Activated B cell treated with CpG ODN at 0.5 μM for 24 hours (primary cell): ENCODE results near the gene FGGY. TPM values are rescaled to one million over a fixed set of nuclear protein-coding genes. Genes with fewer than 3 reads are reported as not detected.

Experiments used
- ATAC-seq: fragments of 200-7000 bp; cut with Tn5 transposase; one replicate; pipeline ENCODE4 v1.10.0; 2021; ENCODE audit warnings: low read depth, mild to moderate bottlenecking, moderate library complexity
- CTCF ChIA-PET: fragments of 350-600 bp; sonication (Branson Sonifier 250); formaldehyde crosslinking; loops from one replicate; lab custom pipeline; 2021; ENCODE audit warnings: antibody characterized with exemption; lab: Charles Lee
- POLR2A ChIA-PET: fragments of 350-600 bp; sonication (Branson Sonifier 250); formaldehyde crosslinking; loops from one replicate; lab custom pipeline; 2021; ENCODE audit warnings: antibody characterized with exemption; lab: Charles Lee
- DNase-seq: peaks from one replicate; pipeline ENCODE4 v3.0.0; 2022
- H3K27ac Mint-ChIP-seq: one replicate; pipeline ENCODE4 v1.8.0; 2020; ENCODE audit warnings: mixed read lengths
- H3K27me3 Mint-ChIP-seq: one replicate; pipeline ENCODE4 v1.8.0; 2021; ENCODE audit warnings: mixed read lengths
- H3K36me3 Mint-ChIP-seq: one replicate; pipeline ENCODE4 v1.8.0; 2021; ENCODE audit warnings: low read depth, mixed read lengths
- H3K4me1 Mint-ChIP-seq: one replicate; pipeline ENCODE4 v1.8.0; 2021; ENCODE audit warnings: mixed read lengths
- H3K4me3 Mint-ChIP-seq: one replicate; pipeline ENCODE4 v1.8.0; 2020; ENCODE audit warnings: mild to moderate bottlenecking, mixed read lengths
- H3K9me3 Mint-ChIP-seq: one replicate; pipeline ENCODE4 v1.8.0; 2020; ENCODE audit warnings: mixed read lengths
- intact Hi-C: fragments of 100-400 bp; cut with micrococcal nuclease; formaldehyde crosslinking; loops from one replicate; pipeline ENCODE4 v1.15.1; 2024
- total RNA-seq: library from RNA; stranded (reverse); gene quantifications from 2 replicates; pipeline ENCODE4 v1.2.3, GENCODE V29; 2022
- TF ChIP-seq, protein P1 (sequence below): fragments of 200-600 bp; IDR thresholded peaks from one replicate; pipeline ENCODE4 v1.8.0; 2022; ENCODE audit warnings: antibody characterized with exemption, mild to moderate bottlenecking

The FGGY gene
- total RNA-seq, 1 donor from 2014 or later = 24.0 TPM

DNA sequence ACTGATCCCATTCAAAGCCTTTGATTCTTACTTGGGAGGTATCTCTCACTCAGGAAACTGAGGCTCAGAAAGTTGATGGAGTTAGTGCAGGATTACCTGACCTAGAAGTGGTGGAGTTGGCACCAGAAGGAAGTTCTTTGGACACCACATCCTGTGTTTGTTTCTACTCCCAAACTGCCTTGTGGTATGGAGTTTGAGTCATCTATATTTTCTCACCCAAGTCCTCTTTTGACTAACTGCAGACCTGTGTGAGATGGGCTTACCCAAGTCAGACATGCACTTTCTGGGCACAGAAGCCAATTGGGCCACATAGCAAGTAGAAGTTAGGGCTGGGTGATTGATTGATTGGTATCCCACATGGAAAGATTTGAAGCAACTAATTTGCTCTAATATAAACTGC, 36.1 kb downstream of the FGGY start:
- DNase-seq (no peak), ATAC-seq (no peak)
- CTCF ChIA-PET = no interaction called here
- TF ChIP-seq, protein P1, sequence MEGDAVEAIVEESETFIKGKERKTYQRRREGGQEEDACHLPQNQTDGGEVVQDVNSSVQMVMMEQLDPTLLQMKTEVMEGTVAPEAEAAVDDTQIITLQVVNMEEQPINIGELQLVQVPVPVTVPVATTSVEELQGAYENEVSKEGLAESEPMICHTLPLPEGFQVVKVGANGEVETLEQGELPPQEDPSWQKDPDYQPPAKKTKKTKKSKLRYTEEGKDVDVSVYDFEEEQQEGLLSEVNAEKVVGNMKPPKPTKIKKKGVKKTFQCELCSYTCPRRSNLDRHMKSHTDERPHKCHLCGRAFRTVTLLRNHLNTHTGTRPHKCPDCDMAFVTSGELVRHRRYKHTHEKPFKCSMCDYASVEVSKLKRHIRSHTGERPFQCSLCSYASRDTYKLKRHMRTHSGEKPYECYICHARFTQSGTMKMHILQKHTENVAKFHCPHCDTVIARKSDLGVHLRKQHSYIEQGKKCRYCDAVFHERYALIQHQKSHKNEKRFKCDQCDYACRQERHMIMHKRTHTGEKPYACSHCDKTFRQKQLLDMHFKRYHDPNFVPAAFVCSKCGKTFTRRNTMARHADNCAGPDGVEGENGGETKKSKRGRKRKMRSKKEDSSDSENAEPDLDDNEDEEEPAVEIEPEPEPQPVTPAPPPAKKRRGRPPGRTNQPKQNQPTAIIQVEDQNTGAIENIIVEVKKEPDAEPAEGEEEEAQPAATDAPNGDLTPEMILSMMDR = no peak
- no peaks in the 10 kb centered on the region for H3K4me1 Mint-ChIP-seq
- H3K36me3 Mint-ChIP-seq = peaks cover 6% of the 10 kb centered on the region
- H3K9me3 Mint-ChIP-seq = no peaks in the 10 kb centered on the region
- H3K27ac Mint-ChIP-seq = no peak overlapping the region
- no peak overlapping the region for H3K4me3 Mint-ChIP-seq
- intact Hi-C loops = no loop called here
- H3K27me3 Mint-ChIP-seq = no peaks in the 10 kb centered on the region
- POLR2A ChIA-PET = no interaction called here

DNA sequence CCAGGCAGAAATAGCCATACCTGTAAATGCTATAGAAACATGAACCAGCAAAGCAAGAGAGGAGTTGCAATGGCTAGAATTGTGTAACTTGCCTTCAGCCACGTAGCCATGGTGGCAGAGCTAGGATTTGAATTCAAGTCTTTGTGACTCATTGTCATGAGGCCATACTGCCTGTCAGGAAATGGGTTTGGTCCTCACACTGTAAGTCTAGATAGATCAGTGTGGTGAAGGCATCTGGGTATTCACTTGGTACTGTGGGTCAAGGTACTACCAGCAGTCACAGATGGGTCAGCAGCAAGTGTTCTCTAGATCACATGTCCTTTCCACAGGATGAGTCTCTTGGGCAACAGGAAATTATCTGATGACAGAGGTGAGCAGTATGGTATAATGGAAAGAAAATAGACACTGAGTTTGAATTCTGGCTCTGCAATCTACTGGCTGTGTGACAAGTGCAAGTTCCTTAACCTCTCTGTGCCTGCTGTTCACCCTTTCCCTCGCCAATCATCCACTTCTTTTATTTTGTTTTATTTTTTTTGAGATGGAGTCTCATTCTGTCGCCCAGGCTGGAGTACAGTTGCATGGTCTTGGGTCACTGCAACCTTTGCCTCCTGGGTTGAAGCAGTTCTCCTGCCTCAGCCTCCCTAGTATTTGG, 36.9 kb downstream of the FGGY start:
- DNase-seq (no peak), ATAC-seq (no peak)
- POLR2A ChIA-PET = no interaction called here
- intact Hi-C loops = no loop called here
- TF ChIP-seq, protein P1 = no peak
- Mint-ChIP-seq H3K4me1 (no peaks in the 10 kb centered on the region), H3K9me3 (no peaks in the 10 kb centered on the region), H3K4me3 (no peak overlapping the region), H3K27me3 (no peaks in the 10 kb centered on the region), H3K27ac (no peak overlapping the region), H3K36me3 (peaks cover 6% of the 10 kb centered on the region)
- CTCF ChIA-PET = no interaction called here

DNA sequence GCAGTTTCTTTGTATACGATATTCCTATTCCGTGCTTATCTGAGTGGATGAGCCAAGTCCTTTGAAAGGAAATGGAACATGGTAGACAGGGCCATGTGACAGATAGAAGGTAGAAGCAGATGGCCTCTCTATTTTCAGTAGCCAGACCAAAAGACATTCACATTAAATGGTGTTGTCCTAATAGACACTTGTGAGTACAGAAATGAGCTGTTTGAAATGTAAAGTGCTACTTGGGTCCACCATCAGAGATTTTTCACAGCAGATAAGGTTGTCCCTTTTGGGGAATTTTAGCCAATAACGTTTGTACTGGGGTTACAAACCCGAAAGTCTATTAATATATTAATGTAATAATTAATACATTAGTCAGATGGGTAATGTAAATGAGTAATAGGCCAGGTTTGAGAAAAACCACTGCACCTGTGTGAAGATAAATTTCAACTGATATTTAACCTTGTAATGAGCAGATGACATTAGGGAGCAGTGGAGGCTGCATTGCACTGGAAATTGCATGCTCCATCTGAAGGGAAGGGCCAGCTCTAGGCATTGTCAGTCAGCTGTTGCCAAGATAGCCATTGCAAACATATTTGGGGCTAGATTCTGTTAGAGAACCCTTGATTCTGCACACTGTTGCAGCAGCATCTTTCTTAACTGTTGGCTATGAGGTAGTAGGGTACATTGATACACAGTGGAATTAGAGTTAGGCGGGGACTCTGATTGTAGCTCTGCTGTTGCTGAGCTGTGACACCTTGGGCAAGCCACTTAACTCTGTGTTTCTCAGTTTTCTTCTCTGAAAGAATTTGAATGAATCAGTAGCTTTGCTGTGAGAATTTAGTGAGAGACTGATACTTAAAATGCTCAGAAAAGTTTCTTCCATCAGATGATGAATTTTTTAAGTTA, 43.8 kb downstream of the FGGY start:
- H3K9me3 Mint-ChIP-seq = no peaks in the 10 kb centered on the region
- peaks cover 10% of the 10 kb centered on the region for H3K36me3 Mint-ChIP-seq
- DNase-seq (no peak), ATAC-seq (no peak)
- TF ChIP-seq, protein P1 = no peak
- no peaks in the 10 kb centered on the region for H3K27me3 Mint-ChIP-seq
- POLR2A ChIA-PET = no interaction called here
- H3K4me3 Mint-ChIP-seq = no peak overlapping the region
- CTCF ChIA-PET = no interaction called here
- intact Hi-C loops = no loop called here
- H3K4me1 Mint-ChIP-seq = no peaks in the 10 kb centered on the region
- H3K27ac Mint-ChIP-seq = no peak overlapping the region

GRCh38 chr1:59342801-59343575, 46.1 kb downstream of the FGGY start:
- Mint-ChIP-seq H3K9me3 (no peaks in the 10 kb centered on the region), H3K36me3 (peaks cover 12% of the 10 kb centered on the region), H3K27me3 (no peaks in the 10 kb centered on the region), H3K4me1 (no peaks in the 10 kb centered on the region), H3K4me3 (no peak overlapping the region), H3K27ac (no peak overlapping the region)
- TF ChIP-seq, protein P1 = no peak
- intact Hi-C loops = no loop called here
- ChIA-PET CTCF (interaction anchor here (2.0 kb wide), 1 partner anchor 356 kb away, joined by 5 read pairs; no protein-coding TSS in a partner anchor), POLR2A (no interaction called here)
- ATAC-seq (no peak), DNase-seq (no peak)

DNA sequence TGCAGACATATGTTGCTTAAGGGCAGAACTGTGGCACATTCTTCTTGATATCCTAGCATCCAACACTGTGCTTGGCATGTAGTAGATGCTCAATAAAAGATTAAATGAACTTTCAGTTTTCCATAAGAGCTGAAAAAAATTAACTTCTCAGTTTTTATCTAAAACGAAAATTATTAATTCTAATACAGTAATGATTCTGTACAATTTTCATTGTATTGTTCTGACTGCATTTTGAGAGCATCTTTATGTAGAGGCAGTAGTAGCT, 46.6 kb downstream of the FGGY start:
- Mint-ChIP-seq H3K27ac (no peak overlapping the region), H3K27me3 (no peaks in the 10 kb centered on the region), H3K9me3 (no peaks in the 10 kb centered on the region), H3K4me1 (no peaks in the 10 kb centered on the region), H3K36me3 (peaks cover 17% of the 10 kb centered on the region), H3K4me3 (no peak overlapping the region)
- intact Hi-C loops = no loop called here
- no peak for ATAC-seq
- POLR2A ChIA-PET = no interaction called here
- CTCF ChIA-PET = interaction anchor here (1.3 to 2.0 kb wide), 2 partner anchors 9 to 355 kb away, joined by 3 to 5 read pairs; no protein-coding TSS in a partner anchor
- TF ChIP-seq, protein P1 = no peak
- DNase-seq = no peak
